GM21447 (cell line): Measurements from ENCODE around the gene RPL7L1.
"Not testable (repeated sequence)": the region's sequence is repeated elsewhere in the genome, so short reads cannot be mapped to it uniquely, and the experiment has no call there.

Experiments used
- ATAC-seq: cut with Tn5 transposase; IDR thresholded peaks from one replicate; pipeline ENCODE4 v1.9.1; 2021; ENCODE audit not compliant: unreplicated experiment

Gene RPL7L1

DNA sequence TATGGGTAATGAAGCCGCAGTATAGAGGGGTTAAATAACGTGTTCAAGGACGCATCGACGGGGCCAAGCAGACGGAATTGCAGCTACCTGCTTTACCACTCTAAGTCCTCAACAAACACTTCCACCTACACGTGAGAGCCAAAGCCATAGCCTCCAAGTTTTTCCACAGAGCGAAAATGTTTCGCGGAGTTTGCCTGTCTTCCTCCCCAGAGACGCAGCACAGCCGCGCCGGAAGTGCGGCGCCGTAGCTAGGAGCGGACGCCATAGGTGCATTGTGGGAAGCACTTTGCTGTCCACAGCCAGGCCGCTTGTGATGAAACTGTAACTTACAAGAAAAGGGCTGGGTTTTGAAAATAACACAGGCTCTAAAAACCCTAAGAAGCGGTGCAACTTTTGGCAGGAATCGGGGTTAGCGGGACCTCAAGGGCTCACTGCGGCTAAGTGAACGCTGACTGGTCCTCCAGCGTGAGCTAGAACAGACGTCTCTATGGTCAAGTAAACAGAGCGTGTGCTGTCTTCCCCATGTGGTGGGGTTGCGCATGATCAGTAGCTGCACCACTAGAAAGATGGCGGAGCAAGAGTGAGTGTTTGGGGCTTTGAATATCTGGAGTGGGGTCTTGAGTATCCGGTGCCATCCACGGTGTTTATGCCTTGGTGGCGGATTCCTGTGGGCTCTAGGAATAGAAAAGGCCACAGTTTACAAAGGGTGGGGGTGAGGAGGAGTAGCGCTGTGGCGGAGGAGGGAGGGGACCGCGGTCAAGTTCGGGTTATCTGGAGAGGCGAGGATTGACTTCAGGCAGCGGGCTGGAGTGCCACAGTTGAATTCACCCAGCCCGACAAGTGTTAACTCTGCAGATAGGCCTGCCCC lies at the start of gene RPL7L1:
TSS of gene RPL7L1 (plus strand) at position 245 of the 868 bp plus-strand sequence. CDS start at position 540, 295 bp downstream.
- ATAC-seq: peak; percentile 94

DNA sequence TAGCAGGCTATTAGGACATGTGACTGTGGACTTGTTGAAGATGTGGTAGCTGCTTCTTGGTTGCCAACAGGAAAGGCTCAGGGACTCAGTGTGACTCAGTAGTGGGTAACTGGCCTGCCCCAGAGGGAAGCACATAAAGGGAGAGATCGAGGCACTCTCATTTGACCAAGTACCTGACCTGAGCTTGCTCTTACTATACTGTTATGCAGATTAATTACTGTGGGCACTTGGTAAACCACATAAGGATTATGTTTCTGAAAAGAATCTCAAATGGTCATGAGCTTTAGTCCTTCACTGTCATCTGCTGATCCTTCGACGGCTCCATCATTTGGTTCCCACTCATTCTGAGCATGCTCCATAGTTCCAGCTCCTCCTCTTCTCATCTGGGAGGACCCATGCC lies 48.2 kb upstream of the RPL7L1 start:
- no peak for ATAC-seq

DNA sequence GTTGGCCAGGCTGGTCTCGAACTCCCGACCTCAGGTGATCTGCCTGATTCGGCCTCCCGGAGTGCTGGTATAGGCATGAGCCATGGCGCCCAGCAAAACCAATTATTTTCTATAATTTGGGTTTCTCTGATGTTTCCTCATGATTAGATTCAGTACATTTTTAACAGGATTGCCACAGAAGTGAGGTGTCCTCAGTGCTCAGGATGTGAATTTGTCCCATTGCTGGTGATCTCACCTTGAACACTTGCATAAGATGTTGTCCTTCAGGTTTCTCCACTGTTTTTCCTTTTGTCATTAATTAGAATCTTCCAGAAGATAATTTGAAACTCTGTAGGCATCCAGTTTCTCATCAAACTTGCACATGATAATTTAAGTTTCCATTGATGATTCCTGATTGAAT lies 45.4 kb upstream of the RPL7L1 start:
- ATAC-seq: no peak

GRCh38 chr6:42841844-42842584 lies 37.4 kb upstream of the RPL7L1 start:
- ATAC-seq: no peak

DNA sequence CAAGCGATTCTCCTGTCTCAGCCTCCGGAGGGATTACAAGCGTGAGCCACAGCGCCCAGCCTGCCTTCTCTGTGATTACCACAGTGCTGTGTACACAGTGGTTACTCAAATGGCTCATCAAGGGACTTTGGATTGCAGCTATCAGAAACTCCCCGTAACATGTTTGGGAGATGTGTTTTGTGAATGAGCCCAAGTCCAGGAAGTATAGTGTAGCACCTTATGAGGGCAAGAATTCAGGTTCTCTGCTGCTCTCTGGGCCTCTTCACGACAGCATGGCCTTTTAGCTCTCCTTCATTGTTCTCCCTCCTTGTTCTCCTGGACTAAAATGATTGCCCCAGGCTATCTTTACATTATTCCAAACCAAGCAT lies 34.1 kb upstream of the RPL7L1 start:
- ATAC-seq: no peak

DNA sequence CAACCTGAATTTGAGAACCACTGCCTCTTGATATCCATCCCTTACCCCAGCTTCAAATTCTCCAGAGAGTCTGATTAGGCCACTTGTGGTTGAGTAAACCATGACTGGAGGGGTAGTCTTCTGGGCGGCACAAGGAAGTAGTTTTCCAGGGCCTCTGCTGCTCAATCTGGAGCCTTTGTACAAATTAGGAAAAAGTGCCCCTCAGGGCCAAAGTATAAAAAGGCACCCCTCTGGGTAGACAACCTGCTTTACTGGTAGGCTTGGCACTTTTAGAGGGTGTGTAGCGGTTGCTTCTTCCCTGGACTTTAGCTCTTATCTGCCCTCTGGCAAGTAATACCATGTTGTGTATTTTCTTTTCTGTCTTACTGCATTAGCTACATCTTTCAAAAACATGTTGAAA lies 32.9 kb upstream of the RPL7L1 start:
- ATAC-seq: no peak

DNA sequence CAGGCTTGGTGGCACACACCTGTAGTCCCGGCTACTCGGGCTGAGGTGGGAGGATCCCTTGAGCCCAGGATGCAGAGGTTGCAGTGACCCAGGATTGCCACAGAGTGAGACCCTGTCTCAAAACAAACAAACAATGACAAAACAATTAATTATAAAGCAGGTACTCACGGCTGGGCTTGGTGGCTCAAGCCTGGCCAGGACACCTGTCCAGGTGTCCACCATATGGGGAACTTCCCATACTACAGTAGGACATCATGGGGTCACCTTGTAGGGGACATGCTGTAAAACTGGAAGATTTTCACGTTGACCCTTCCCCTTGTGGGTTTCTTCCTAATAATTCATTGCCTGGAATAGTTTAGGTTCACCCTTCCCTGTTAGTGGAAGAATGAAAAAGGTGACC lies 30.7 kb upstream of the RPL7L1 start:
- ATAC-seq: no peak

- ATAC-seq: no peak
Observed at GRCh38 chr6:42851599-42851998, 27.8 kb upstream of the RPL7L1 start.

- no peak for ATAC-seq
Observed at GRCh38 chr6:42860036-42860435, 19.4 kb upstream of the RPL7L1 start.

DNA sequence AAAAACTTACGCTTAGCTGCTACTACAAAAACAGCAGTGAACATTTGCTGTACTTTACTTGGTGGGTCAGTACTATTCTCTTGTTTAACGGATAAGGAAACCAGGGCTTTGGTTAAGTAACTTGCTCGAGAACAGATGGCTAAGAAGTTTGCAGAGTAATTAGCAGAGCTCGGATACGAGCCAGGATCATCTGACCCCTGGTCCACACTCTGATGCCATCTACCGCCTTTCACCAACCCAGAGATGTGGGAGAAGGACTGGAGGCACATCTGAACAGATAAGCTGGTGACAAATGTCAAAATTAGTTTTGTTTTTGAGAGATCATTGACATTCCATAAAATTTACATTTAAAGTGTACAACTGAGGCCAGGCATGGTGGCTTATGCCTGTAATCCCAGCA lies 18.9 kb upstream of the RPL7L1 start:
- no peak for ATAC-seq

- ATAC-seq: no peak
Observed at GRCh38 chr6:42864602-42865001, 14.8 kb upstream of the RPL7L1 start.

- no peak for ATAC-seq
Observed at GRCh38 chr6:42870145-42870936, 9.1 kb upstream of the RPL7L1 start.

DNA sequence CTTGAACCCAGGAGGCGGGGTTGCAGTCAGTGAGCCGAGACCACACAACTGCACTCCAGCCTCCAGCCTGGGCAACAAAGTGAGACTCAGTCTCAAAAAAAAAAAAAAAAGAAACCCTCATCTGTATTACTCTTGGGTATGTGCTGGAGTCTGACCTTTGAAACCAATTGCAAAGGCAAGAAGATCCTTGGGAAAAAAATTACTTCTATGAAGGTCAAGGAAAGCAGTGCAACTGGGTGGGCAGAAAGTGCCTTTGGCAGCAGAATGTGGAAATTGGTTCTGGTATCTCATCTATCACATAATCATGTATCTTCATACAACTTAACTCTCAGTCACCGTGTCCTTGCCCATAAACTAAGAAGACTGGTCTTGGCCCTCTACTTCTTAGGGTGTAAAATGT lies 7.7 kb upstream of the RPL7L1 start:
- ATAC-seq: no peak

DNA sequence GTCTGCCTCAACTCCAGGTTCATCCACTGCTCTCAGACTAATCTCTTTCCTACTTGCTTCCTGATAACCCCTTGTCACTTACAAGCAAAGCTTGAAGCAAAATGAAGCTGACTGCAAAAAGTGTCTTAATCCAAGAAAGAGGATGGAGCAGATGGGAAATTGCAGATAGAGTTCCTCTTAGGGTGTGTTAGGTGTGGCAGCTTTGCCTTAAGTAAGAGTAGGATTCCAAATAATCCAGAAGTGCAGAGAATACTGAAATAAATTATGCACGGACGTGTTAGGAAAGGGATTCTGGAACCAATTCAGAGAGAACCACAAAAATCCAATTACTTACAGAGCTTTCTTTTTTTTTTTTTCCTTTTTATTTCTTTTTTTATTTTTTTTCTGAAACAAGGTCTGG lies 6.1 kb upstream of the RPL7L1 start:
- ATAC-seq: no peak

- no peak for ATAC-seq
Observed at GRCh38 chr6:42877695-42878094, 1.7 kb upstream of the RPL7L1 start.

DNA sequence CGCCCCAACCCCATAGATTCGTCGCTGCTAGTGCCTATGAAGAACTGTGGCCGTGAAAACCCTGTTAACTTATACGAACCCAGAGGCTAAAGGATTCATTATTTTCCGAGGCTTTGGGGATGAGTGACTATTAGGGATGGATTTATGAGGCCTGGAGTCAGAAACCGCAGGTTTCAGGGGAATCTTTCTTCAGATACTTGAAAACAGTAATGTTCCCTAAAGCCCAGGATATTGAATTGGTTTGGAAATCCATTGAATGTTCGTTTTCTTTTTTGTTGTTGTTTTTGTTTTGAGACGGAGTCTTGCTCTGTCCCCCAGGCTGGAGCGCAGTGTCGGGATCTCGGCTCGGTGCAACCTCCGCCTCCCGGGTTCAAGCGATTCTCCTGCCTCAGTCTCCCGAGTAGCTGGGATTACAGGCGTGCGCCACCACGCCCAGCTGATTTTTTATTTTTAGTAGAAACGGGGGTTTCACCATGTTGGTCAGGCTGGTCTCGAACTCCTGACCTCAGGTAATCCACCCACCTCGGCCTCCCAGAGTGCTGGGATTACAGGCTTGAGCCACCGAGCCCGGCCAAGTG lies 913 bp downstream of the RPL7L1 start:
- ATAC-seq: not testable (repeated sequence)

- ATAC-seq: not testable (repeated sequence)
Observed at GRCh38 chr6:42880871-42881270, 1.5 kb downstream of the RPL7L1 start.

GRCh38 chr6:42885702-42886101 lies 6.3 kb downstream of the RPL7L1 start:
- ATAC-seq: no peak

DNA sequence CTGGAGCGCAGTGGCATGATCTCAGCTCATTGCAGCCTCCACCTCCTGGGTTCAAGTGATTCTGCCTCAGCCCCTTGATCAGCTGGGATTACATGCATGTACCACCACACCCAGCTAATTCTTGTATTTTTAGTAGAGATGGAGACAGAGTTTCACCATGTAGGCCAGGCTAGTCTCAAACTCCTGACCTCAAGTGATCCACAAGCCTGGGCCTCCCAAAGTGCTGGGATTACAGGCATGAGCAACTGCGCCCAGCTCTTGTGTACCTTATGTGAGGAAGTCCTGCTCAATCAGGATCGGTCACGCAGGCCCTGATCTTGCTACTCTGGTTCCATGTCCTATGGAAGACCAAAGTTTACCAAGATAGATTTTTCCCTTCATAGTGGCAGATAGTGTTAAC lies 8.8 kb downstream of the RPL7L1 start:
- ATAC-seq: not testable (repeated sequence)

GRCh38 chr6:42889815-42890214 lies 10.4 kb downstream of the RPL7L1 start:
- no peak for ATAC-seq
